A673 (cell line): ENCODE measurements around the gene FCRL6.

ENCODE experiments used
- EZH2 ChIP-seq: fragments of 200-600 bp; sonication (generic); IDR thresholded peaks from 2 replicates; pipeline ENCODE4 v1.6.1; 2017; ENCODE audit warnings: borderline replicate concordance, low read depth, mild to moderate bottlenecking, mixed read lengths, antibody characterized with exemption, low read length; ENCODE audit not compliant: poor library complexity, severe bottlenecking
- TF ChIP-seq, protein P1 (sequence below): fragments of 300-800, 200-600 bp; sonication (generic); conservative IDR thresholded peaks from 2 replicates; pipeline ENCODE4 v1.5.1; 2017; ENCODE audit warnings: low read depth, mild to moderate bottlenecking, antibody characterized with exemption, low read length, moderate library complexity, mixed read lengths

DNA sequence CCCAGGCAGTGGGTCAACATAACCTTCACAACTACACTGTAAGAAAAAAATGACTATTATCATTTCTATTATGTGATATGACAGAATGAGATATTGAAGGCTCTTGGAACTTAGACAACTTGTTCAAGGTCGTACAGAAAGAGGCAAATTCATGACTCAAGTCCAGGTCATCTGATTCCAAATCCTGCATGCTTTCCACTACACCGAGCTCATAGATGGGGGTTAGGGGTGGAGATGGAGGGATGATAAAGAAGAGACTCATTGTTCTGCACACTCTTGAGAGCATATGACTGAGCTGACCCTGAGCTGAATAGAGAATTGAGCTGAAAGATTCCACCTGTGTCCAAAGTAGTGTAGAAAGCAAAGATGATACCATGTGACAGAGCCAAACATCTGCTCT is 2.8 kb downstream of the FCRL6 start:
- TF ChIP-seq, protein P1, sequence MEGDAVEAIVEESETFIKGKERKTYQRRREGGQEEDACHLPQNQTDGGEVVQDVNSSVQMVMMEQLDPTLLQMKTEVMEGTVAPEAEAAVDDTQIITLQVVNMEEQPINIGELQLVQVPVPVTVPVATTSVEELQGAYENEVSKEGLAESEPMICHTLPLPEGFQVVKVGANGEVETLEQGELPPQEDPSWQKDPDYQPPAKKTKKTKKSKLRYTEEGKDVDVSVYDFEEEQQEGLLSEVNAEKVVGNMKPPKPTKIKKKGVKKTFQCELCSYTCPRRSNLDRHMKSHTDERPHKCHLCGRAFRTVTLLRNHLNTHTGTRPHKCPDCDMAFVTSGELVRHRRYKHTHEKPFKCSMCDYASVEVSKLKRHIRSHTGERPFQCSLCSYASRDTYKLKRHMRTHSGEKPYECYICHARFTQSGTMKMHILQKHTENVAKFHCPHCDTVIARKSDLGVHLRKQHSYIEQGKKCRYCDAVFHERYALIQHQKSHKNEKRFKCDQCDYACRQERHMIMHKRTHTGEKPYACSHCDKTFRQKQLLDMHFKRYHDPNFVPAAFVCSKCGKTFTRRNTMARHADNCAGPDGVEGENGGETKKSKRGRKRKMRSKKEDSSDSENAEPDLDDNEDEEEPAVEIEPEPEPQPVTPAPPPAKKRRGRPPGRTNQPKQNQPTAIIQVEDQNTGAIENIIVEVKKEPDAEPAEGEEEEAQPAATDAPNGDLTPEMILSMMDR: no peak
- TF ChIP-seq EZH2: no peak
